ENCODE measurements around the gene FAR2.
"Not testable (repeated sequence)": the region's sequence is repeated elsewhere in the genome, so short reads cannot be mapped to it uniquely, and the experiment has no call there.

FAR2 gene

GRCh38 chr12:29382251-29382650, 233.2 kb downstream of the FAR2 start:
- DNase-seq (ENCODE audit: insufficient read length, low spot score) (no peak), FAIRE-seq (no peak)

- DNase-seq (ENCODE audit: insufficient read length, low spot score); FAIRE-seq: not testable (repeated sequence)
Observed at GRCh38 chr12:29385194-29385593, 236.1 kb downstream of the FAR2 start.

Measured in GM19239 (cell line).